Gastroesophageal sphincter (tissue), 4 donors: ENCODE data around the gene MKLN1. TPM values are rescaled to one million over a fixed set of nuclear protein-coding genes. Genes with fewer than 3 reads are reported as not detected.

Experiments
- ATAC-seq: fragments of 150-250 bp; one replicate; pipeline ENCODE4 v1.9.1; 2016; ENCODE audit warnings: mild to moderate bottlenecking, moderate library complexity
- H3K27ac ChIP-seq, 4 donors: fragments of 200-600 bp; sonication (generic) in 3 of 4; 1 replicate in 3 of 4; 2 replicates in 1 of 4; pipeline ENCODE4 v1.5.1; 2016 to 2019
- H3K27me3 ChIP-seq: fragments of 200-600 bp; sonication (generic); one replicate; pipeline ENCODE4 v1.5.1; 2019
- H3K36me3 ChIP-seq, 2 donors: fragments of 200-600 bp; sonication (generic); one replicate each; pipeline ENCODE4 v1.5.1; 2019; ENCODE audit warnings: control low read depth in 1 of 2
- H3K4me1 ChIP-seq, 3 donors: fragments of 200-600 bp; sonication (generic); 1 replicate in 2 of 3; 2 replicates in 1 of 3; pipeline ENCODE4 v1.5.1; 2016 to 2019; ENCODE audit warnings: control low read depth in 2 of 3
- H3K4me3 ChIP-seq, 2 donors: fragments of 200-600 bp; sonication (generic); one replicate each; pipeline ENCODE4 v1.5.1; 2019; ENCODE audit warnings: mild to moderate bottlenecking in 1 of 2, moderate library complexity in 1 of 2
- H3K9me3 ChIP-seq, 3 donors: fragments of 200-600 bp; sonication (generic); one replicate each; pipeline ENCODE4 v1.5.1; 2017 to 2019; ENCODE audit warnings: control low read depth in 2 of 3
- EP300 ChIP-seq: sonication (generic); formaldehyde crosslinking; IDR thresholded peaks from one replicate; pipeline ENCODE4 v1.6.1; 2017; ENCODE audit warnings: antibody characterized with exemption, mild to moderate bottlenecking
- POLR2A ChIP-seq, 2 donors: fragments of 450-650 bp; IDR thresholded peaks; one replicate each; pipeline ENCODE4 v1.6.1; 2017; ENCODE audit warnings: antibody characterized with exemption in 2 of 2, mild to moderate bottlenecking in 2 of 2, moderate library complexity in 1 of 2
- POLR2AphosphoS5 ChIP-seq: sonication (generic); formaldehyde crosslinking; IDR thresholded peaks from one replicate; pipeline ENCODE4 v1.6.1; 2017; ENCODE audit warnings: antibody characterized with exemption
- WGBS, 2 donors: methylation state at CpG; one replicate each; pipeline ENCODE4 v1.1.5; 2018; ENCODE audit warnings: low coverage in 1 of 2; 5-methylcytosine and 5-hydroxymethylcytosine counted together
- total RNA-seq, 4 donors: library from RNA; depleted of rRNA; stranded (reverse); fragments of >200 nt; gene quantifications; one replicate each; pipeline ENCODE4 v1.1.0, GENCODE V29; 2016
- TF ChIP-seq, protein P1 (sequence below), 4 experiments: fragments of 200-600 bp in 2 of 4; fragments of 450-650 bp in 2 of 4; sonication (generic) in 1 of 4; IDR thresholded peaks; one replicate each; pipeline ENCODE4 v1.5.1; 2017 to 2019; ENCODE audit warnings: antibody characterized with exemption in 4 of 4, mild to moderate bottlenecking in 2 of 4, moderate library complexity in 2 of 4

The MKLN1 gene
- total RNA-seq, 4 donors from 2014 or later: 40.4 to 82.8 (median 58.6) TPM

DNA sequence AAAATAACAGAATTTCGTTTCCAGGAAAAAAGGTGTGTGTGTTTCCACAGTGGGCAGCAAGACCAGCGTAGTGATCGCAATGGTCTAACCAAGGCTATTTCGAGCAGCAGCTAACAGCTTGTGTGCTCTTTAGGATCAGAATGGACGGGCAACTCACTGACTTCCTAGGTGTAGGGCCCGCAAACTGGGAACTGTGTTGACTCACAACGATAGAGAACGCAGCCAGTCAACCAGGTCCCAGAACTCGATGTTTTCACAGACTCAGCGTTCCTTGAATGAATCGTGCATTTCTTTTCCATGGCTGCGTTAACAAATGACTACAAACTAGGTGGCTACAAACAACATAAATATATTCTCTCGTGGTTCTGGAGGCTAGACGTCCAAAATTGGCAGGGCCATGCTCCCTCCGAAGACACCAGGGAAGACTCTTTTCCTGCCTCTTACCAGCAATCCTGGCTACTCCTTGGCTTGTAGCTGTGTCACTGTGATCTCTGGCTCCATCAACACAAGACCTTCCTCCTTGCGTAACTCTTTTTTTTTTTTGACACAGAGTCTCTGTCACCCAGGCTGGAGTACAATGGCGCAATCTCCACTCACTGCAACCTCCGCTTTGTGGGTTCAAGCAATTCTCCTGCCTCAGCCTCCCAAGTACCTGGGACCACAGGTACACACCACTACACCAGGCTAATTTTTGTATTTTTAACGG lies 189.7 kb downstream of the MKLN1 start:
- H3K27ac ChIP-seq: no peak overlapping the region
- no peaks in the 10 kb centered on the region for H3K36me3 ChIP-seq
- TF ChIP-seq POLR2A (IDR thresholded peaks at IDR 0.05): no peak
- TF ChIP-seq EP300: no peak
- TF ChIP-seq, protein P1, sequence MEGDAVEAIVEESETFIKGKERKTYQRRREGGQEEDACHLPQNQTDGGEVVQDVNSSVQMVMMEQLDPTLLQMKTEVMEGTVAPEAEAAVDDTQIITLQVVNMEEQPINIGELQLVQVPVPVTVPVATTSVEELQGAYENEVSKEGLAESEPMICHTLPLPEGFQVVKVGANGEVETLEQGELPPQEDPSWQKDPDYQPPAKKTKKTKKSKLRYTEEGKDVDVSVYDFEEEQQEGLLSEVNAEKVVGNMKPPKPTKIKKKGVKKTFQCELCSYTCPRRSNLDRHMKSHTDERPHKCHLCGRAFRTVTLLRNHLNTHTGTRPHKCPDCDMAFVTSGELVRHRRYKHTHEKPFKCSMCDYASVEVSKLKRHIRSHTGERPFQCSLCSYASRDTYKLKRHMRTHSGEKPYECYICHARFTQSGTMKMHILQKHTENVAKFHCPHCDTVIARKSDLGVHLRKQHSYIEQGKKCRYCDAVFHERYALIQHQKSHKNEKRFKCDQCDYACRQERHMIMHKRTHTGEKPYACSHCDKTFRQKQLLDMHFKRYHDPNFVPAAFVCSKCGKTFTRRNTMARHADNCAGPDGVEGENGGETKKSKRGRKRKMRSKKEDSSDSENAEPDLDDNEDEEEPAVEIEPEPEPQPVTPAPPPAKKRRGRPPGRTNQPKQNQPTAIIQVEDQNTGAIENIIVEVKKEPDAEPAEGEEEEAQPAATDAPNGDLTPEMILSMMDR (IDR thresholded peaks at IDR 0.05): no peak
- no peak for TF ChIP-seq POLR2AphosphoS5
- ATAC-seq: no peak
- H3K27me3 ChIP-seq: no peaks in the 10 kb centered on the region
- H3K9me3 ChIP-seq: no peaks in the 10 kb centered on the region
- WGBS, 2 donors: 88 to 93% methylated on average over 14 to 16 of the region's 19 CpGs
- H3K4me3 ChIP-seq: no peak overlapping the region
- H3K4me1 ChIP-seq: peaks cover 0 to 45% (median 0%) of the 10 kb centered on the region in 3 donors

DNA sequence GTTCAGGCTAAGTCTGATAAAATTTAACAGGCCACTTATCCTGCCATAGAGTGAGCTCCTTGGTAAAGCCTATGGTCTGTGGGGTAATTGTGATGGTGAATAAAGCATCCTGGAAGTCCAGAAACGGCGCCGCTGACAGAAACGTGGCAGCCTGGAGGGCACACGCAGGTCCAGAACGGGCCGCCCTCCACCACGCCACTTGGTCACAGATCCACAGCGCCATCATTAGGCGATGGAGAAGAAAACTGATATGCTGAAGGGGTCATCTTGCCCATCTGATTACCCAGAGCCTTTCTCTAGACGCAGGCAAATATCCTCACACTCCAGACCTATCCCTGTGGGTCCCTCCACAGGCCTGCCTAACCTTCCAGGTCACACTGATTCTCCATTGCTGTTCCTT lies 190.9 kb downstream of the MKLN1 start:
- 89 to 100% methylated on average over 1 to 8 of the region's 11 CpGs for WGBS, 2 donors
- ATAC-seq: no peak
- H3K27ac ChIP-seq: peak overlapping the region in 3 of 4 donors; percentile 17 to 33 (median 24)

DNA sequence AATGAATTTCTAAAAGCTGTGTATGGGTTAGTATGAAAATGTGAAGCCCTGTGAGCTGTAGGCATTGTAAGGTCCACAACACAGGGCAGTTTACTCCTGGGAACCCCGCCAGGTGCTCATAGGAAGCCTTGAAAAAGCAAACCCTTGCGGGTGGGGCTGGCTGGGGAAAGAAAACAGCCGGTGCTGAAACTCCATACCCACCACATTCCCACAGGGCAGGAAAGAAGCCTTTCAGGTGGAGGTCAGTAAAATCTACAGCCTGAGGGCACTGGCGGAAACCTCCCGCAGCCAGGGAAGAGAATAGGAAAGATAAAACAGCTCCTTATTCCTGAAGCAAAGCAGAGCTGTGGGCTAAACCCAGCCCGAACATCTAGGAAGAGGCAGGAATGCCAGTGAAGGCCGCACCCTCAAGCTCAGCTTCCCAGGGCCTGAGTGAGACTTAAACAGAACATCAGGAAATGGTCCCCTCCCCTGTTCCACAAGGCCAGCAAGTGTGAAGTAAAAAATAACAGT lies 194.0 kb downstream of the MKLN1 start:
- TF ChIP-seq POLR2A (IDR thresholded peaks at IDR 0.05) (no peak), POLR2AphosphoS5 (no peak), EP300 (no peak)
- TF ChIP-seq, protein P1 (IDR thresholded peaks at IDR 0.05): no peak
- Histone ChIP-seq H3K4me3 (no peak overlapping the region), H3K27ac (peak overlapping the region in 3 of 4 donors; percentile 54 to 64 (median 62)), H3K4me1 (peaks cover 0 to 35% (median 0%) of the 10 kb centered on the region in 3 donors), H3K36me3 (no peaks in the 10 kb centered on the region), H3K27me3 (no peaks in the 10 kb centered on the region), H3K9me3 (no peaks in the 10 kb centered on the region)
- peak; percentile 54 for ATAC-seq
- WGBS, 2 donors: 49% methylated on average over 5 of the region's 7 CpGs; no CpG with 5 or more reads in 1 of the 2 donors

More for the DNA sequence above, 190.9 kb downstream of the MKLN1 start:
- Histone ChIP-seq H3K4me3 (no peak overlapping the region), H3K9me3 (no peaks in the 10 kb centered on the region), H3K4me1 (peaks cover 0 to 43% (median 0%) of the 10 kb centered on the region in 3 donors), H3K27me3 (no peaks in the 10 kb centered on the region), H3K36me3 (no peaks in the 10 kb centered on the region)
- TF ChIP-seq, protein P1 (IDR thresholded peaks at IDR 0.05): no peak
- TF ChIP-seq POLR2AphosphoS5: no peak
- TF ChIP-seq POLR2A (IDR thresholded peaks at IDR 0.05): no peak
- no peak for TF ChIP-seq EP300

DNA sequence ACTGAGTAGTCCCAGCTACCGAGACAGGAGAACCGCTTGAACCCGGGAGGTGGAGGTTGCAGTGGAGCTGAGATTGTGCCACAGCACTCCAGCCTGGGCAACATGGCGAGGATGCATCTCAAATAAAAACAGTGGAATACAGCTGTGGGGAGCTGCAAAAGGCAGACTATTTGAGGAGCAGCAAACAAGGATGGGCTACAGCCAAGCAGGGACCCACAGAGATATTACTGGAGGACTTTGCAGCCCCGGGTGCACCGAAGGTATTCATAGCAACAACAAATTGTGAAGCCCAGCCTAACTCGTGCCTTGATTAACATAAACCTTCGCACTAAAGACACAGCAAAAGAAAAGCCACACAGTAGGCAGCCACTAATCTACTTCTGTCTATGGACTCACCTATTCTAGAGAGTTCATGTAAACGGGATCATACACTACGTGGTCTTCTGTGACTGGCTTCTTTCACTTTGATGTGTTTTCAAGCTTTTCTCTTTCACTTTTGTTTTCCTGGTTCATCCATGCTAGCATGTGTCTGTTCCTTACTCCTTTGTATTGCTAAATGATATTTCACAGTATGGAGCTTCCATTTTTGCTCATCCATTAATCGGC lies 194.8 kb downstream of the MKLN1 start:
- peaks cover 0 to 35% (median 0%) of the 10 kb centered on the region in 3 donors for H3K4me1 ChIP-seq
- no peaks in the 10 kb centered on the region for H3K27me3 ChIP-seq
- TF ChIP-seq POLR2AphosphoS5 (no peak), EP300 (no peak), POLR2A (IDR thresholded peaks at IDR 0.05) (no peak)
- TF ChIP-seq, protein P1 (IDR thresholded peaks at IDR 0.05): no peak
- peak overlapping the region in 3 of 4 donors; percentile 54 to 64 (median 62) for H3K27ac ChIP-seq
- H3K9me3 ChIP-seq: no peaks in the 10 kb centered on the region
- H3K4me3 ChIP-seq: no peak overlapping the region
- ATAC-seq: no peak
- 60 to 77% methylated on average over 9 to 10 of the region's 11 CpGs for WGBS, 2 donors
- H3K36me3 ChIP-seq: no peaks in the 10 kb centered on the region
